Measurements from ENCODE around the gene DHX58. TPM values are rescaled to one million over a fixed set of nuclear protein-coding genes. Genes with fewer than 3 reads are reported as not detected.

The DHX58 gene
- total and polyA plus RNA-seq, 2 donors (not counting 1 experiment from before 2014, with no cell fraction given) = 39.7 to 57.6 TPM

DNA sequence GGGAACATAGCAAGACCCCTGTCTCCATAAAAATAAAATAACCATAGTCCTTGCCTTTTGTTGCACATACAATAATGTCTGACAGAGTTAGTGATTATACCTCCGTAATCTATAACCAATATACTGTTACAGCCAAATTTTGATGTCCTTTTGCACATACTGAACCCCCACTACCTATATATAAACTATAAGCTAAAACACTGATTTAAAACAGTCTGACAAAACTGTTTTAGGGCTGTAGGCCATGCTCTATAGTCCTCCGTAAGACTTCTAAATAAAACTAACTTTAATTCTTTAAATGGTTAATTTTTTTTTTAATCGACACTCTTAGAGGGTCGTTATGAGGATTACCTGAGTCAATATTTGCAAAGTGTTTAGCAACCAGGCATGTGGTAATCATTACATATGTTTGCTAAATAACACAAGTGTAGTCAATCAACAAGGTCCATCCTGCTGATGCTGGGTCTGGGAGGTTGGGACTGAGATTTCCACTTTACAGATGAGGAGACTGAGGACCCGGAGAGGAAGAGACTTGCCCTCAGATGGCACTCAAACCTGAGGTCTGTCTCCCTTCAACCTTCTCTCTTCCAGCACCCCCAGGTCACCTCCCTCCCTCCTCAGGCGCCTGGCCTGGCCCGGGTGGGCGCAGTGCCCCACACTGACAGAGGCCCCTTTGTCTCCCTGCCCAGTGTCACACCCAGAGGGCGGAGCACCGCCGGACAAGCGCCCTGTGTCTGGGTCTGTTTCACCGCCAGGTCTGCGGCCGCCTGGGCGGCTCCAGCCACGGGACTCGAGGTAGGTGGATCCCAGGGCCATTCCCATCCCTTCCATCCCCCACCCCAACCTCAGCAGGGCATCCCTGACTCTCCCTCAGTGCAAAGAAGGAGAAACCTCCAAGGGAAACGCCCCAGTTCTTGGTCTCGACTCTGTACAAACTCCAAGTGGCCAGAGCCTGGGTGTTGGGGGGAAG lies 24.5 kb downstream of the DHX58 start:
- Histone ChIP-seq H2AFZ (ENCODE audit: insufficient read depth, low read depth, low read length, poor library complexity, severe bottlenecking) (no peak overlapping the region), H3K27ac (ENCODE audit: low read length in 2 of 2) (no peak overlapping the region), H4K20me1 (ENCODE audit: control insufficient read depth, insufficient read depth, low read length, poor library complexity, severe bottlenecking) (no peaks in the 10 kb centered on the region), H3K36me3 (replicated peaks in 1 of 2; ENCODE audit: control extremely low read depth in 1 of 2, control insufficient read depth in 1 of 2, extremely low read depth in 1 of 2, insufficient read depth in 2 of 2, low read length in 1 of 2) (no peaks in the 10 kb centered on the region), H3K4me2 (replicated peaks; ENCODE audit: low read depth, low read length, poor library complexity, severe bottlenecking) (no peak overlapping the region), H3K9me3 (ENCODE audit: control extremely low read depth in 1 of 3, control insufficient read depth in 2 of 3, insufficient read depth in 1 of 3, low read length in 2 of 3) (no peaks in the 10 kb centered on the region), H3K9ac (ENCODE audit: low read length) (no peak overlapping the region), H3K79me2 (ENCODE audit: control insufficient read depth, insufficient read depth, low read length) (no peaks in the 10 kb centered on the region), H3K4me3 (ENCODE audit: control extremely low read depth in 1 of 5, extremely low read depth in 1 of 5, insufficient read depth in 1 of 5, low read depth in 2 of 5, low read length in 4 of 5) (no peak overlapping the region), H3K27me3 (replicated peaks in 1 of 4; ENCODE audit: control extremely low read depth in 1 of 4, control insufficient read depth in 3 of 4, insufficient read depth in 4 of 4, low read length in 3 of 4) (peaks cover 0 to 2% (median 0%) of the 10 kb centered on the region in 4 experiments), H3K4me1 (ENCODE audit: control insufficient read depth in 2 of 2, insufficient read depth in 2 of 2, low read length in 2 of 2) (no peaks in the 10 kb centered on the region)
- ATAC-seq (ENCODE audit: low read depth) (no peak), DNase-seq (no peak)
- H3K9me3 Mint-ChIP-seq (ENCODE audit: insufficient read depth) = no peaks in the 10 kb centered on the region
- H3K27ac Mint-ChIP-seq = no peak overlapping the region
- peaks cover 17% of the 10 kb centered on the region for H3K27me3 Mint-ChIP-seq
- ChIA-PET CTCF (interaction anchor here (0.9 to 1.6 kb wide), 2 partner anchors 13 to 20 kb away, joined by 3 to 4 read pairs; no protein-coding TSS in a partner anchor), POLR2A (no interaction called here)
- no peaks in the 10 kb centered on the region for H3K4me1 Mint-ChIP-seq
- WGBS (ENCODE audit: insufficient coverage) = over 99% methylated on average over 13 of the region's 20 CpGs
- TF ChIP-seq CTCF (IDR thresholded peaks at IDR 0.05) (no peak), EZH2 (IDR thresholded peaks at IDR 0.05; ENCODE audit: borderline replicate concordance, insufficient read depth, low read depth, low read length, poor library complexity, severe bottlenecking) (no peak)
- H3K4me3 Mint-ChIP-seq = no peak overlapping the region
- intact Hi-C loops (cut with micrococcal nuclease) = no loop called here
